Smooth muscle cell of the brain vasculature (primary cell): ENCODE results near the gene EBF3.

ENCODE experiments used
- DNase-seq: peaks from one replicate; pipeline ENCODE4 v3.0.0-alpha.2; 2012; ENCODE audit warnings: low read depth, low spot score

Gene EBF3

GRCh38 chr10:129838794-129839193 is 125.3 kb downstream of the EBF3 start:
- DNase-seq, result no peak

DNA sequence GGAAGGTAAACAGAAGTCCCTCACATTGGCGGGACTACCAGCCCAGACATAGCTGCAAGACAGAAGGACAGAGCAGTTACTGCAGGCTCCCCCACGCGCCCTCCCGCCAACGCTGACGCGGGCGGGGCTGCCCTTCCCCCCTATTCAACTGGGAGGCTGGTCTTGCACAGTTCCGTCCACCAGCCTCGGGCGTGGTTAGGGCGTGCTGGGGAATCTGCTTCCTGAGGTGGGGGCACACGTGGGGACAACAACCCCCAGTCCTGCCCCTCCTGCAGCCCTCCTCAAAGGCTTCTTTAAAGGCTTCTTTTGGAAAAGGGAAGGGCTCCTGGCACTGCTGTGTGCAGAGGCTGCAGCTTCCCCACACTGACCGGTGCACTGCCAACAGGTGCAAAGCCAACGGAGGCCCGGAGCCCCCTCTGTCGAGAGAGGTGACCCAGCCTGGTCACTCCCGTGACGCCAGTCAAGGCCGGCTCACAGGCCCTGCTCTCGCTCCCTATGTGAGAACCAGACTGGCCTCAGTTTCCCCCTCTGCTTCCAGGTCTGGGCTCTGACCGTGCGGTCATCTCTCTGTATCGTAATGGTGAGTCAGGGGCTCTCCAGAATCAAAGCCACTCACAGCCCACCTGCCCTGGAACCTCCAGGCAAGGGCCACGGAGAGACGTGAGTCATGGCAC is 126.0 kb downstream of the EBF3 start:
- DNase-seq, result no peak

DNA sequence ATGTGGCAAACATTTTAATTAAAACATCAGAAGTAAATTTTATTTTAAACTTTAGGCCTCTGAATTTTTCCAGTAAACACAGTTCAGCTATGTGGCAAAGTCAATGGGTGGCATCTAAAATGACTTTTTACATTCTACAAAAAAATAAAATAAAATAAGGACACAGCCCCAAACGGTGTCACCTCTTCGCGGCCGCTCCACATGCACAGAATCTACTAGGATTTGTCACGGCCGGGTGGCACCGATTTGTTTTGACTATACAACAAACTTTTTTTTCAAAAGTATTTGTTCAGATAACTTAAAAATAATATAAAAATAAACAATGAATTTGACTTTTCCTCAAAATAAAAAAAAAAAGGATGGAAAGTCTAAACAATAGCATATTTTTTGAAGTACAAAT is 127.8 kb downstream of the EBF3 start:
- no peak for DNase-seq

- no peak for DNase-seq
These were observed 129.9 kb downstream of the EBF3 start for GRCh38 chr10:129833994-129834739.

DNA sequence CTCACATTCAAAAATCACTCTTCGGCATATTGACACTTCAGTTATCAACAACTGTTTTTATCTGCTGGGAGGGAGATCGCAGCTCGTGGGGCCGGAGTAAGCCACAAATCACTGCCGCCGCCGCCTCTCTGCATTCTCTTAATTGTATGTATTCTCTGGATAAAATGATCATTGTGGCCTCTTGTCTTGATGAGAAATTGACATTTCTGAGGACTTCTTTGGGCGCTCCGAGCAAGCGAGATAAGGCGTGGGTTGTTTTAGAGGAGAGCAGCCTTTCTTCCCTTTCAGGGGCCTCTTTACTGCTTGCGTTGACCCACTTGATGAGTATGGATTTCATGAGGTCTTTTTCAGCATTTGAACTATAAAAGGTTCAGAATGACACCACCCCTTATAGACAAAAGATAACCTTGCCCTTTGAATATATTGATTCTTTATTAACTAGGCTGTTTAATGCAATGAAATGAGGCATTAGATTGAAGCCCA is 130.6 kb downstream of the EBF3 start:
- no peak for DNase-seq

GRCh38 chr10:129832573-129833467 is 131.3 kb downstream of the EBF3 start:
- DNase-seq, result no peak

GRCh38 chr10:129831150-129831549 is 132.9 kb downstream of the EBF3 start:
- DNase-seq, result no peak

- DNase-seq, result no peak
These were observed 138.2 kb downstream of the EBF3 start for GRCh38 chr10:129825826-129826225.

GRCh38 chr10:129825221-129825620 is 138.9 kb downstream of the EBF3 start:
- DNase-seq, result no peak

GRCh38 chr10:129820451-129820850 is 143.6 kb downstream of the EBF3 start:
- no peak for DNase-seq

GRCh38 chr10:129816656-129817045 is 147.4 kb downstream of the EBF3 start:
- DNase-seq, result no peak

DNA sequence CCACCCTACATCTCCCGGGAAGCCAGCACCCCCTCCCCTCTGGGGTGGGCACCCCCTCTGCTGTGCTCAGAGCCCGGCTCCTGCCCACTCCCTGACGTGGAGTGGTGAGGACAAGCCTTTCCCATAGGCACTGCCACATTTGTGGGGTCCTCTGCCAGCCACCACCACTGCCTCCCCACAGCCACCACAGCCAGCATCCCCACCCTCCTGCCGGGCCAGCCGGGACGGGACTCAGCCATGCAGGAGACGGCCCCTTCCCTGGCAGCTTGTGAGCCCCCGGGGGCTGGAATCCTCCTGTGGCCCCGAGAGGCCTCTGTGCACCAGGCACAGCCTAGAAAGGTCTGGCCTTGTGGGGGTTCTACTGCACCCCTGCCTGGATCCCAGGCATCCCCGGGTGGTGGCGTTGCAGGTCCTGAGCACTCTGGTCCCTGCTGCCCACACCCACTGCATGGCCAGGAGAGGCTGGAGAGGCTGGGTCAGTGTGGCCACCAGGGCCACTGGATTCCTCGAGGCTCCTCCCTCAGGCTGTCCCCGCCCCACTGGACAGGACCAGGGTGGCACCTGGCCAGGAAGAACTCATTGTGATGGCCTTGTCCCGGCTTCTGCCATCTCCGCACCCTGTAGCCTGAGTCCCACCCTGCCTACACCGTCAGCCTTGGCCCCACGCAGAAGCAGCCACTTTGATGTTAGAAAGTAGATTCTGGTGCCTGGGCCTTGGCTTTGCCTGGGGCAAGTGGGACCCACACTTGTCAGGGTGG is 148.0 kb downstream of the EBF3 start:
- DNase-seq, result no peak

- no peak for DNase-seq
These were observed 149.1 kb downstream of the EBF3 start for GRCh38 chr10:129814681-129815646.

- no peak for DNase-seq
These were observed 151.7 kb downstream of the EBF3 start for GRCh38 chr10:129812398-129812797.

DNA sequence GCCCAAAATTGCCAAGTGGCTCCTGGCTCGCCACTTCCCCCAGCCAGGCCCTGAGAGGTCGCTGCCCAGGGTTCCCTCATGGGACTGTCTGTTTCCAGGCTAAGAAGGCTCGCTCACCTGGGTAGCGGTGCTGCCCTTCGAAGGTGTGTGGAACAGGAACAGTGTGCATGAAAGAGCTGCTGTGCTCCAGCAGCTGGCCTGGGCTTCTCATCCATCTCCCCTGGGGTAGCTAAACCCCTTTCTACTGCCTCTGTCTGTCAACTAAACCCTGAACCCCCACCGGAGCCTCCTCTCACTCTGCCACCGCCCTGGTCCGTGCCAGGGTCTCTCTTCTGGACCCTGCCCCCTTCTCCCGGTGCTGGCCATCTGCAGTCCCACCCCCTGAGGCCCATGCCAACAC is 152.9 kb downstream of the EBF3 start:
- DNase-seq, result no peak

GRCh38 chr10:129809841-129810240 is 154.2 kb downstream of the EBF3 start:
- DNase-seq, result no peak

DNA sequence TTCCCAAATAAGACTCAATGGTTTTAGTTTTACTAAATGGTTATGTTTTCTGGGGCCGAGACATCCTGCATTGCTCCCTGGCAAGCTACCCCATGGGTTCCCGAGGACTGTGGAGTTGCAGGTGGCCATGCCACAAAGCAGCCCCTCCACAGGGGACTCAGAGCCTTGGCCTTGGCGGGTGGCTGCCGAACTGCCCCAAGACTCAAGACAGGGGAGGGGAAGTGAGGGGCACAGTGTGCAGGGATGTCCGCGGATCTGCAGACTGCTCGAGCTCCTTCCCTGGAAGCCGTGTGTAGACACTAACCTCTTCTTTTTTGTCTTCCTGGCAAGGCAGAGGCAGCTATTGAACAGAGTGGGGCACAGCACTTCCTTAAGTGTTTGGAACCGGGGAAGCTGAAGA is 154.6 kb downstream of the EBF3 start:
- DNase-seq, result no peak

GRCh38 chr10:129808092-129808983 is 155.7 kb downstream of the EBF3 start:
- DNase-seq, result no peak

GRCh38 chr10:129807211-129807610 is 156.9 kb downstream of the EBF3 start:
- DNase-seq, result no peak
